ENCODE data around the gene CORIN.

- no peak for TF ChIP-seq CTCF (IDR thresholded peaks at IDR 0.05)
- TF ChIP-seq EP300 (IDR thresholded peaks at IDR 0.05) = no peak
- no peak for TF ChIP-seq POLR2A (IDR thresholded peaks at IDR 0.05)
These were observed 174.9 kb downstream of the CORIN start for GRCh38 chr4:47662975-47663374.
